K562 (cell line): ENCODE results near the gene CDH7. TPM values are rescaled to one million over a fixed set of nuclear protein-coding genes. Genes with fewer than 3 reads are reported as not detected.

Source experiments
- ATAC-seq: fragments of 200-7000 bp; cut with Tn5 transposase; 3 replicates; pipeline ENCODE4 v1.9.1; 2020; ENCODE audit warnings: moderate library complexity
- BruUV-seq: library from RNA; stranded (reverse); fragments of 400-500 nt; replicated peaks from 2 replicates; lab custom pipeline; 2021; lab: Mats Ljungman, UMichigan
- CTCF ChIA-PET: fragments of 300-600 bp; formaldehyde crosslinking; extraction: SDS; loops from one replicate; lab custom pipeline; 2021; ENCODE audit warnings: low intra/inter-chr PET ratio; lab: Yijun Ruan, JAX
- POLR2A ChIA-PET: fragments of 300-600, 350-650 bp; sonication (Branson Sonifier 250); formaldehyde crosslinking; extraction: SDS; loops from one replicate; lab custom pipeline; 2021; ENCODE audit warnings: antibody characterized with exemption, inconsistent platforms; lab: Yijun Ruan, JAX
- DNase-seq, 4 experiments: peaks; one replicate each; pipeline versions ENCODE4 v3.0.0 to v3.0.0-alpha.2; 2011 to 2018; ENCODE audit warnings: low spot score in 3 of 4, mixed read lengths in 3 of 4; ENCODE audit errors: extremely low read depth in 1 of 4
- FAIRE-seq: peaks from 2 replicates; lab custom pipeline; 2011; peaks lifted over from hg19 to GRCh38; lab: Jason Lieb, UNC
- H2AFZ ChIP-seq: 2 replicates; pipeline ENCODE4 v1.6.0; 2011; ENCODE audit warnings: low read depth, low read length, control low read depth, inconsistent platforms
- H3K27ac ChIP-seq: fragments of 200-600 bp; 3 replicates; pipeline ENCODE4 v1.8.0; 2011; ENCODE audit warnings: low read depth, mild to moderate bottlenecking, control low read depth, inconsistent platforms, low read length, moderate library complexity, mixed read lengths; ENCODE audit errors: extremely low read depth
- H3K27me3 ChIP-seq, 2 experiments: fragments of 300-600 bp in 1 of 2; 2 replicates in 1 of 2; 3 replicates in 1 of 2; pipeline versions ENCODE4 v1.6.0 to v1.8.0; 2011; ENCODE audit warnings: inconsistent platforms in 2 of 2, low read length in 2 of 2, mild to moderate bottlenecking in 1 of 2, mixed read lengths in 1 of 2, moderate library complexity in 1 of 2; ENCODE audit not compliant: control insufficient read depth in 2 of 2, insufficient read depth in 2 of 2
- H3K36me3 ChIP-seq: fragments of 300-600 bp; 3 replicates; pipeline ENCODE4 v1.8.0; 2011; ENCODE audit warnings: mild to moderate bottlenecking, low read length, inconsistent platforms; ENCODE audit not compliant: control insufficient read depth, insufficient read depth
- H3K4me1 ChIP-seq, 2 experiments: fragments of 200-600 bp in 1 of 2; replicated peaks in 1 of 2; 2 replicates in 1 of 2; 3 replicates in 1 of 2; pipeline versions ENCODE4 v1.5.1 to v1.8.0; 2011; ENCODE audit warnings: inconsistent platforms in 2 of 2, low read length in 2 of 2, mild to moderate bottlenecking in 1 of 2, mixed read lengths in 1 of 2, moderate library complexity in 1 of 2; ENCODE audit not compliant: control insufficient read depth in 2 of 2, insufficient read depth in 2 of 2
- H3K4me2 ChIP-seq: 2 replicates; pipeline ENCODE4 v1.6.1; 2011; ENCODE audit warnings: low read length, control low read depth, inconsistent platforms, mixed read lengths; ENCODE audit not compliant: insufficient read depth
- H3K4me3 ChIP-seq: fragments of 200-600 bp; sonication (generic), shearing (Covaris generic); 2 replicates; pipeline ENCODE4 v1.5.1; 2016; ENCODE audit warnings: control low read depth, inconsistent platforms
- H3K79me2 ChIP-seq: fragments of 200-600 bp; 3 replicates; pipeline ENCODE4 v1.8.0; 2011; ENCODE audit warnings: low read length, inconsistent platforms; ENCODE audit not compliant: control insufficient read depth, insufficient read depth
- H3K9ac ChIP-seq, 2 experiments: 2 replicates each; pipeline versions ENCODE4 v1.6.0 to v1.6.1; 2011; ENCODE audit warnings: low read depth in 2 of 2, low read length in 2 of 2, control low read depth in 1 of 2, inconsistent platforms in 1 of 2, mild to moderate bottlenecking in 1 of 2, mixed read lengths in 1 of 2; ENCODE audit not compliant: insufficient read depth in 1 of 2
- H3K9me1 ChIP-seq: one replicate; pipeline ENCODE4 v1.6.0; 2011; ENCODE audit warnings: inconsistent platforms, mild to moderate bottlenecking, low read length, moderate library complexity; ENCODE audit not compliant: control insufficient read depth, insufficient read depth
- H3K9me3 ChIP-seq: replicated peaks from 2 replicates; pipeline ENCODE4 v1.5.1; 2011; ENCODE audit warnings: low read depth, low read length, inconsistent platforms; ENCODE audit not compliant: control insufficient read depth, insufficient read depth
- H4K20me1 ChIP-seq: replicated peaks from 2 replicates; pipeline ENCODE4 v1.6.1; 2011; ENCODE audit warnings: low read length, inconsistent platforms, mixed read lengths; ENCODE audit not compliant: control insufficient read depth, insufficient read depth
- ASH1L ChIP-seq: fragments of 450-650 bp; IDR thresholded peaks from 2 replicates; pipeline ENCODE4 v1.6.1; 2018; ENCODE audit warnings: borderline replicate concordance, mild to moderate bottlenecking, low read depth; ENCODE audit not compliant: partially characterized antibody
- CREB1 ChIP-seq, 2 experiments: sonication (generic) in 1 of 2; formaldehyde crosslinking in 1 of 2; IDR thresholded peaks; 2 replicates each; pipeline versions ENCODE4 v1.6.1 to v1.8.0; 2012 to 2022; ENCODE audit warnings: inconsistent platforms in 1 of 2, mild to moderate bottlenecking in 1 of 2, missing genetic modification reagents in 1 of 2, moderate library complexity in 1 of 2
- CREBBP ChIP-seq: IDR thresholded peaks from one replicate; pipeline ENCODE4 v1.6.1; 2012; ENCODE audit warnings: low read depth, mild to moderate bottlenecking, control low read depth, inconsistent platforms, low read length
- ETV6 ChIP-seq, 3 experiments: fragments of 150-350 bp in 1 of 3; sonication (generic) in 1 of 3; formaldehyde crosslinking in 1 of 3; IDR thresholded peaks; 2 replicates each; pipeline versions ENCODE4 v1.6.1 to v1.8.0; 2014 to 2022; ENCODE audit warnings: borderline replicate concordance in 2 of 3, low read depth in 2 of 3, antibody characterized with exemption in 1 of 3, low read length in 1 of 3, mild to moderate bottlenecking in 1 of 3, missing genetic modification reagents in 1 of 3
- HES1 ChIP-seq: fragments of 450-650 bp; IDR thresholded peaks from 2 replicates; pipeline ENCODE4 v1.6.1; 2016; ENCODE audit warnings: low read depth, mild to moderate bottlenecking, moderate library complexity
- KLF10 ChIP-seq: fragments of 250-450 bp; sonication (Bioruptor Pico); IDR thresholded peaks from 2 replicates; pipeline ENCODE4 v1.6.1; 2021; ENCODE audit warnings: matching md5 sums
- LARP7 ChIP-seq: fragments of 450-650 bp; IDR thresholded peaks from 2 replicates; pipeline ENCODE4 v1.6.1; 2016
- MTA2 ChIP-seq: fragments of 450-650 bp; IDR thresholded peaks from 2 replicates; pipeline ENCODE4 v1.6.1; 2016; ENCODE audit warnings: low read depth
- RBM15 ChIP-seq: fragments of 200-400 bp; formaldehyde crosslinking; IDR thresholded peaks from 2 replicates; pipeline ENCODE4 v1.6.1; 2018; ENCODE audit warnings: mild to moderate bottlenecking, low read length, moderate library complexity; ENCODE audit not compliant: insufficient read depth
- SIX5 ChIP-seq, 2 experiments: IDR thresholded peaks; 2 replicates each; pipeline ENCODE4 v1.6.1; 2011; ENCODE audit warnings: low read length in 2 of 2, borderline replicate concordance in 1 of 2, low read depth in 1 of 2, mild to moderate bottlenecking in 1 of 2, moderate library complexity in 1 of 2; ENCODE audit not compliant: insufficient read depth in 1 of 2
- SMAD3 ChIP-seq: fragments of 450-650 bp; formaldehyde crosslinking; conservative IDR thresholded peaks from 2 replicates; pipeline ENCODE4 v1.4.0; 2020; ENCODE audit warnings: mild to moderate bottlenecking
- TSC22D4 ChIP-seq: fragments of 450-650 bp; IDR thresholded peaks from 2 replicates; pipeline ENCODE4 v1.6.1; 2016; ENCODE audit warnings: missing genetic modification characterization, missing biosample characterization, control low read depth
- ZC3H4 ChIP-seq: sonication (generic); formaldehyde crosslinking; IDR thresholded peaks from 2 replicates; pipeline ENCODE4 v1.9.0; 2021; ENCODE audit warnings: missing genetic modification reagents, borderline replicate concordance
- ZNF282 ChIP-seq: sonication (generic); formaldehyde crosslinking; IDR thresholded peaks from 2 replicates; pipeline ENCODE4 v1.8.1; 2023; ENCODE audit warnings: missing genetic modification reagents
- ZNF668 ChIP-seq: fragments of 250-450 bp; sonication (Bioruptor Pico); IDR thresholded peaks from 2 replicates; pipeline ENCODE4 v1.8.0; 2022; ENCODE audit warnings: mild to moderate bottlenecking, inconsistent platforms
- ZNF780A ChIP-seq: fragments of 250-450 bp; sonication (Bioruptor Pico); IDR thresholded peaks from 2 replicates; pipeline ENCODE4 v1.5.0; 2021; ENCODE audit warnings: mild to moderate bottlenecking
- WGBS: fragments of 100-300 bp; shearing (Covaris generic); methylation state at CpG from one replicate; pipeline ENCODE4 v1.1.6; 2016; ENCODE audit warnings: low coverage, mixed read lengths; ENCODE audit not compliant: insufficient coverage; ENCODE audit errors: missing lambda C conversion rate; 5-methylcytosine and 5-hydroxymethylcytosine counted together
- in situ Hi-C: fragments of 300-500 bp; cut with MboI; formaldehyde crosslinking; loops from 4 replicates; pipeline ENCODE4 v1.15.0; 2018; ENCODE audit warnings: inconsistent platforms, mixed read lengths
- intact Hi-C: fragments of 100-400 bp; cut with micrococcal nuclease; formaldehyde crosslinking; loops from 2 replicates; pipeline ENCODE4 v1.14.2; 2022
- polyA plus RNA-seq, 8 experiments: library from polyadenylated mRNA; depleted of rRNA in 4 of 8; stranded (reverse) in 5 of 8; unstranded in 3 of 8; fragments of >200 nt; fragmentation: Nextera tagmentation in 2 of 8; fragmentation: Illumina TruSeq in 1 of 8; extraction: Ambion mirVana in 2 of 8; extraction: Trizol in 1 of 8; gene quantifications; 2 replicates each; pipeline versions ENCODE4 v1.2.1 to v1.2.3, GENCODE V29; 2011 to 2014; ENCODE audit warnings: inconsistent platforms in 1 of 8, missing spikeins in 1 of 8
- total RNA-seq, 7 experiments: library from RNA; depleted of rRNA in 6 of 7; stranded (reverse); fragments of >200 nt in 6 of 7; fragmentation: Illumina TruSeq in 2 of 7; extraction: Trizol in 2 of 7; gene quantifications; 2 replicates each; pipeline versions ENCODE4 v1.2.1 to v1.2.3, GENCODE V29; 2011 to 2021; ENCODE audit warnings: low replicate concordance in 1 of 7

The CDH7 gene
- total and polyA plus RNA-seq, 9 of the 15 experiments (the other 6 are each of a cell fraction or from before 2014, with no cell fraction given) = 0.01 to 0.07 (median 0.05) TPM; not detected in 6

GRCh38 chr18:65859075-65859474 lies 108.3 kb downstream of the CDH7 start:
- no peak overlapping the region for H2AFZ ChIP-seq
- CTCF ChIA-PET = no interaction called here
- FAIRE-seq = no peak

More at GRCh38 chr18:65859075-65859474, 108.3 kb downstream of the CDH7 start:
- ATAC-seq = no peak
- no peaks in the 10 kb centered on the region for H3K36me3 ChIP-seq
- in situ Hi-C loops = no loop called here
- H4K20me1 ChIP-seq = no peaks in the 10 kb centered on the region
- no peaks in the 10 kb centered on the region for H3K9me3 ChIP-seq
- no TSS peak for BruUV-seq
- no peaks in the 10 kb centered on the region for H3K9me1 ChIP-seq
- no peak for TF ChIP-seq RBM15
- TF ChIP-seq CREBBP = no peak
- TF ChIP-seq KLF10 (CRISPR knock-in tag) = no peak
- no peak for TF ChIP-seq MTA2
- TF ChIP-seq ZC3H4 (CRISPR knock-in tag) = no peak
- no peak for TF ChIP-seq ZNF668 (CRISPR knock-in tag)
- no peak for TF ChIP-seq ETV6 (IDR thresholded peaks at IDR 0.05; ENCODE audit: borderline replicate concordance in 1 of 2, low read depth in 2 of 2, low read length in 1 of 2)
- TF ChIP-seq ETV6 (CRISPR knock-in tag; IDR thresholded peaks at IDR 0.05; ENCODE audit: borderline replicate concordance) = no peak
- no peak for TF ChIP-seq TSC22D4
- TF ChIP-seq LARP7 = no peak
- TF ChIP-seq SMAD3 (CRISPR knock-in tag) = no peak
- no peak for TF ChIP-seq HES1
- TF ChIP-seq SIX5 (IDR thresholded peaks at IDR 0.05; ENCODE audit: borderline replicate concordance in 1 of 2, insufficient read depth in 1 of 2, low read depth in 1 of 2, low read length in 2 of 2) = no peak
- TF ChIP-seq ZNF780A (CRISPR knock-in tag) = no peak
- no peak for TF ChIP-seq CREB1 (IDR thresholded peaks at IDR 0.05)
- no peak for TF ChIP-seq CREB1 (CRISPR knock-in tag; IDR thresholded peaks at IDR 0.05)
- no peak for TF ChIP-seq ZNF282 (CRISPR knock-in tag)
- no peak for TF ChIP-seq ASH1L
- TF ChIP-seq, all 486 proteins: peak for 0
- intact Hi-C loops = no loop called here
- no peak overlapping the region for H3K4me2 ChIP-seq
- H3K4me1 ChIP-seq = no peaks in the 10 kb centered on the region
- H3K27me3 ChIP-seq = no peaks in the 10 kb centered on the region
- H3K4me3 ChIP-seq = no peak overlapping the region
- H3K9ac ChIP-seq = no peak overlapping the region
- POLR2A ChIA-PET = no interaction called here
- H3K27ac ChIP-seq = no peak overlapping the region
- 0% methylated on average over 3 of the region's 3 CpGs for WGBS
- H3K79me2 ChIP-seq = no peaks in the 10 kb centered on the region
- DNase-seq = no peak
